ENCODE results near the gene MAN2A2. TPM values are rescaled to one million over a fixed set of nuclear protein-coding genes. Genes with fewer than 3 reads are reported as not detected.

Gene MAN2A2
- total RNA-seq, 1 donor from 2014 or later = 51.4 TPM

- H3K4me3 Mint-ChIP-seq (ENCODE audit: unreplicated experiment) = no peak overlapping the region
- peaks cover 16% of the 10 kb centered on the region for H3K4me1 Mint-ChIP-seq (ENCODE audit: low read depth)
- H3K9me3 Mint-ChIP-seq (ENCODE audit: low read depth) = no peaks in the 10 kb centered on the region
- DNase-seq (ENCODE audit: low spot score) = peak; percentile 88
- H3K27me3 Mint-ChIP-seq (ENCODE audit: low read depth) = no peaks in the 10 kb centered on the region
- peaks cover 14% of the 10 kb centered on the region for H3K36me3 Mint-ChIP-seq (ENCODE audit: low read depth)
- no peak overlapping the region for H3K27ac Mint-ChIP-seq (ENCODE audit: unreplicated experiment)
- TF ChIP-seq, protein P1, sequence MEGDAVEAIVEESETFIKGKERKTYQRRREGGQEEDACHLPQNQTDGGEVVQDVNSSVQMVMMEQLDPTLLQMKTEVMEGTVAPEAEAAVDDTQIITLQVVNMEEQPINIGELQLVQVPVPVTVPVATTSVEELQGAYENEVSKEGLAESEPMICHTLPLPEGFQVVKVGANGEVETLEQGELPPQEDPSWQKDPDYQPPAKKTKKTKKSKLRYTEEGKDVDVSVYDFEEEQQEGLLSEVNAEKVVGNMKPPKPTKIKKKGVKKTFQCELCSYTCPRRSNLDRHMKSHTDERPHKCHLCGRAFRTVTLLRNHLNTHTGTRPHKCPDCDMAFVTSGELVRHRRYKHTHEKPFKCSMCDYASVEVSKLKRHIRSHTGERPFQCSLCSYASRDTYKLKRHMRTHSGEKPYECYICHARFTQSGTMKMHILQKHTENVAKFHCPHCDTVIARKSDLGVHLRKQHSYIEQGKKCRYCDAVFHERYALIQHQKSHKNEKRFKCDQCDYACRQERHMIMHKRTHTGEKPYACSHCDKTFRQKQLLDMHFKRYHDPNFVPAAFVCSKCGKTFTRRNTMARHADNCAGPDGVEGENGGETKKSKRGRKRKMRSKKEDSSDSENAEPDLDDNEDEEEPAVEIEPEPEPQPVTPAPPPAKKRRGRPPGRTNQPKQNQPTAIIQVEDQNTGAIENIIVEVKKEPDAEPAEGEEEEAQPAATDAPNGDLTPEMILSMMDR (IDR thresholded peaks at IDR 0.05) = no peak
These were observed 21.0 kb upstream of the MAN2A2 start for GRCh38 chr15:90881978-90882721.

DNA sequence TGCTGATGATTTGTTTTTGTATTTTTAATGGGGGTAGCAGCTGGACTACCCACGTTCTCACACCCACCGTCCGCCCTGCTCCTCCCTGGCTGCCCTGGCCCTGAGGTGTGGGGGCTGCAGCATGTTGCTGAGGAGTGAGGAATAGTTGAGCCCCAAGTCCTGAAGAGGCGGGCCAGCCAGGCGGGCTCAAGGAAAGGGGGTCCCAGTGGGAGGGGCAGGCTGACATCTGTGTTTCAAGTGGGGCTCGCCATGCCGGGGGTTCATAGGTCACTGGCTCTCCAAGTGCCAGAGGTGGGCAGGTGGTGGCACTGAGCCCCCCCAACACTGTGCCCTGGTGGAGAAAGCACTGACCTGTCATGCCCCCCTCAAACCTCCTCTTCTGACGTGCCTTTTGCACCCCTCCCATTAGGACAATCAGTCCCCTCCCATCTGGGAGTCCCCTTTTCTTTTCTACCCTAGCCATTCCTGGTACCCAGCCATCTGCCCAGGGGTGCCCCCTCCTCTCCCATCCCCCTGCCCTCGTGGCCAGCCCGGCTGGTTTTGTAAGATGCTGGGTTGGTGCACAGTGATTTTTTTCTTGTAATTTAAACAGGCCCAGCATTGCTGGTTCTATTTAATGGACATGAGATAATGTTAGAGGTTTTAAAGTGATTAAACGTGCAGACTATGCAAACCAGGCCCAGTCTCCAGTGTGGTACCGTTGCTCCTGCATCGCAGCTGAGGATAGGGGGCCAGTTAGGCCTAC is 20.1 kb upstream of the MAN2A2 start:
- Mint-ChIP-seq H3K4me3 (ENCODE audit: unreplicated experiment) (no peak overlapping the region), H3K27ac (ENCODE audit: unreplicated experiment) (no peak overlapping the region), H3K9me3 (ENCODE audit: low read depth) (no peaks in the 10 kb centered on the region), H3K4me1 (ENCODE audit: low read depth) (peaks cover 16% of the 10 kb centered on the region), H3K36me3 (ENCODE audit: low read depth) (peaks cover 11% of the 10 kb centered on the region), H3K27me3 (ENCODE audit: low read depth) (no peaks in the 10 kb centered on the region)
- peak; percentile 76 for DNase-seq (ENCODE audit: low spot score)
- TF ChIP-seq, protein P1 (IDR thresholded peaks at IDR 0.05) = no peak

- no peak overlapping the region for H3K4me3 Mint-ChIP-seq (ENCODE audit: unreplicated experiment)
- DNase-seq (ENCODE audit: low spot score) = no peak
These were observed 19.6 kb upstream of the MAN2A2 start for GRCh38 chr15:90883526-90883975.

DNA sequence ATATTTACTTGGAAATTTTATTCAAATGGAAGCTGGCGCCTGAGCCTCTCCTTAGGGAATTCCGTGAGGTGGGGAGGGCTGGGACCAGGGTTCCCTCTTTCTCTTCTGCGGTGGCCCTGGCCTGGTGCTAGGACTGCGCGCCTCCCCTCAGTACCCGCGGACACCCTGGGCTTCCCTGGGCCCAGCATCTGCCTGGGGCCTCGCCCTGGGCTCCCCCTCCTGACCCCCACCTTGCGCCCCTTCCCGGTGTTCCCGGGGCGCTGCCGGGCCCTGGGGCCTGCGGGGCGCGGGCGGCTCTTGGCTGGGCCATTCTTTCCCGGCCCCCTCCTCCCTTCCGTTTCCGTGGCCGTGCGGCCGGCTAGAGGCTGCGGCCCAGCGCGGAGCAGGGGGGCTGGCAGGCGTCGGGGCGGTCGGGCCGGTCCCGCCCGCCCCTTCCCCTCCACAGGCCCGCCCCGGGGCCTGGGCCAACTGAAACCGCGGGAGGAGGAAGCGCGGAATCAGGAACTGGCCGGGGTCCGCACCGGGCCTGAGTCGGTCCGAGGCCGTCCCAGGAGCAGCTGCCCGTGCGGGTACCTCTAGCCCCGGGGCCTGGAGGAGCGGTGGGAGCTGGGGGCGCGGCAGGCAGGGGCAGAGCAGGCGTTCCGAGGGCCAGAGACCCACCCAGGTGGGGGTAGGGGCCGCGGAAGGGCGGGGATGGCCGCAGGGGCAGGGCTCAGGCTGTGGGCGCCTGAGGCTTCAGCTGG is 19.0 kb upstream of the MAN2A2 start, which contains the start of gene FES:
TSS of gene FES (plus strand) at position 529 of the 743 bp plus-strand sequence. CDS start 542 bp downstream, outside the sequence.
- H3K36me3 Mint-ChIP-seq (ENCODE audit: low read depth) = peaks cover 6% of the 10 kb centered on the region
- peak within 1 kb of the TSS; percentile 51 for H3K27ac Mint-ChIP-seq (ENCODE audit: unreplicated experiment)
- H3K9me3 Mint-ChIP-seq (ENCODE audit: low read depth) = no peaks in the 10 kb centered on the region
- no peak within 1 kb of the TSS for H3K4me3 Mint-ChIP-seq (ENCODE audit: unreplicated experiment)
- TF ChIP-seq, protein P1 (IDR thresholded peaks at IDR 0.05) = no peak
- peaks cover 16% of the 10 kb centered on the region for H3K4me1 Mint-ChIP-seq (ENCODE audit: low read depth)
- DNase-seq (ENCODE audit: low spot score) = peak; percentile 76
- H3K27me3 Mint-ChIP-seq (ENCODE audit: low read depth) = no peaks in the 10 kb centered on the region

More at GRCh38 chr15:90883526-90883975, 19.6 kb upstream of the MAN2A2 start:
- peaks cover 7% of the 10 kb centered on the region for H3K36me3 Mint-ChIP-seq (ENCODE audit: low read depth)
- no peaks in the 10 kb centered on the region for H3K9me3 Mint-ChIP-seq (ENCODE audit: low read depth)
- TF ChIP-seq, protein P1 (IDR thresholded peaks at IDR 0.05) = no peak
- no peaks in the 10 kb centered on the region for H3K27me3 Mint-ChIP-seq (ENCODE audit: low read depth)
- peak overlapping the region; percentile 36 for H3K27ac Mint-ChIP-seq (ENCODE audit: unreplicated experiment)
- H3K4me1 Mint-ChIP-seq (ENCODE audit: low read depth) = peaks cover 16% of the 10 kb centered on the region
